Measurements from ENCODE around the gene CCNY. TPM values are rescaled to one million over a fixed set of nuclear protein-coding genes. Genes with fewer than 3 reads are reported as not detected.

Gene CCNY
- polyA plus RNA-seq, 1 donor: 55.2 TPM

DNA sequence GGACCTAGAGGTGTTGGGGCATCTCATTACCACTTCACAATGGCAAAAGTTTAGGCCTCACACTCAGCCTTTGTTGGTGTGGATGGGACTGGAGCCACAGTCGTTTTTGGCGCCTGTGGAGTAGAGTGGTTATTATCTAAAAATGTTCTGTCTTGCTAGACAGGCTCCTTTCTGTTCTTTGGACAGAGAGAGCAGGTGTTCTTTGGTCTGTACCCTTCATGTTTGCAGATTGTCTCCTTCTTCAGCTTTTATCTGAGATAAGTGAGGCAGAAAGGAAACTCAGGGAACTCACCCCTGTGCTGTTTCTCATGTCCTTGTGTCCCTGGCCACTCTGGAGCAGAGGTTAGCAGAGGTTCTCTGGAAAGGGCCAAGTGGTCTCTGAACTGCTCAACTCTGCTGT lies 103.7 kb downstream of the CCNY start:
- H3K4me1 ChIP-seq (ENCODE audit: control insufficient read depth, insufficient read depth, low read length): no peaks in the 10 kb centered on the region
- H3K9me3 ChIP-seq (ENCODE audit: control insufficient read depth, low read depth, low read length): peaks cover 39% of the 10 kb centered on the region
- no peak overlapping the region for H3K27ac ChIP-seq (ENCODE audit: low read length)
- DNase-seq: no peak
- peaks cover 3% of the 10 kb centered on the region for H3K36me3 ChIP-seq (ENCODE audit: control insufficient read depth, insufficient read depth, low read length)
- H3K4me3 ChIP-seq (ENCODE audit: low read length): no peak overlapping the region
- no CpG with 5 or more reads among the region's 2 CpGs for WGBS (ENCODE audit: insufficient coverage, low lambda C conversion rate)
- H3K27me3 ChIP-seq (ENCODE audit: control insufficient read depth, insufficient read depth, low read length): no peaks in the 10 kb centered on the region

DNA sequence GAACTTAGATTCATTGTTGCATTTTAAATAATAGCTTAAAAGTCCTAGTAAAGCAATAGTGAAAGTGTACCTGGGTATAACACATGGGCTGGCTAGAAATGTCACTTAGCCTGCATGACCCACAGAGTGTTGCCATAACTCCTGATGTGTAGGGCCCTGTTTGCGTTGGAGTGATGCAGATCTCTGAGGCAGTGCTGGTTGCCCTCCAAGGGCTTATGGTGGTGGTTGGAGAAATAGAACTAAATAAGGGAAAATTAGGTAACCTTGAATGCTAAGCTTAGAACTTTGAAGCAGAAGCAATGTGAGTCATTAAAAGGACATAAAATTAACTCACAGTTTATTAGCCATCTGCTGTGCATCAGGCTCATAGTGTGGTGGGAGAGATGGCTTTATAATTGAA lies 105.7 kb downstream of the CCNY start:
- Histone ChIP-seq H3K27me3 (ENCODE audit: control insufficient read depth, insufficient read depth, low read length) (no peaks in the 10 kb centered on the region), H3K9me3 (ENCODE audit: control insufficient read depth, low read depth, low read length) (peaks cover 36% of the 10 kb centered on the region), H3K27ac (ENCODE audit: low read length) (no peak overlapping the region), H3K4me3 (ENCODE audit: low read length) (no peak overlapping the region), H3K36me3 (ENCODE audit: control insufficient read depth, insufficient read depth, low read length) (peaks cover under 1% of the 10 kb centered on the region), H3K4me1 (ENCODE audit: control insufficient read depth, insufficient read depth, low read length) (no peaks in the 10 kb centered on the region)
- whole genome bisulfite sequencing (ENCODE audit: insufficient coverage, low lambda C conversion rate): no CpG with 5 or more reads among the region's 1 CpG
- no peak for DNase-seq

DNA sequence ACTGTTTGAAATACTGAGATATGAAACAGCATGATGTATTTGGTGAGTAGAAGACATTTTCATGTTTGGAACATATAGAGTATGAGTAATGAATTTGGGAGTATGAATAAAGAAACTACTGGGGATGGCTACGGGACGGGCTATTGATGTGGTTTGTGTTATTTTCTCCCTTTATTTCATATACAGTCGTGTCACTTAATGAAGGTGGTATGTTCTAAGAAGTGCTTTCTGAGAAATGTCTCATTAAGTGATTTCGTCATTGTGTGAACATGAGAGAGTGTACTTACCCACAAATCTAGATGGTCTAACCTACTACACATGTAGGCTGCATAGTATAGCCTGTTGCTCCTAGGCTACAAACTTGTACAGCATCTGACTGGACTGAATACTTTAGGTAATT lies 106.3 kb downstream of the CCNY start:
- Histone ChIP-seq H3K27me3 (ENCODE audit: control insufficient read depth, insufficient read depth, low read length) (no peaks in the 10 kb centered on the region), H3K27ac (ENCODE audit: low read length) (no peak overlapping the region)
- WGBS (ENCODE audit: insufficient coverage, low lambda C conversion rate): 100% methylated on average over 2 of the region's 4 CpGs

DNA sequence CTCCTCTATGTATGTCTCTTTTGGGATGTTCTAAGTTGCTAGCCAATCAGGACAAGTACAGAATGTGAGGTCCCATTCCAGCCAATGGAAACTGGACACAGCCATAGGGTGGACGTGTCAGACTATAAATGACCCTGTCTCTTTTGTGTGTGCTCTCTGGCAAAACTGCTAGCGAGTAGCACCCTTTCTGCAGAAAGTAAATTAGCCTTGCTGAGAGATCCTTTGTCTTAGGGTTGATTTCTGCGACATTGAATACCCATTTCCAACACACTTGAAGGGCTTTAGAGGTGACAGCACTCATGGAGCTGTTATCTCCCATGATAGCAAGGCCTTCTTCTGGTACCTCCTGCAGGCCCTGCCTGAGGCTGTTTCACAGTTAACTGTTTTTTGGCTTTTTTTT lies 107.5 kb downstream of the CCNY start:
- H3K4me1 ChIP-seq (ENCODE audit: control insufficient read depth, insufficient read depth, low read length): peaks cover 5% of the 10 kb centered on the region
- H3K9me3 ChIP-seq (ENCODE audit: control insufficient read depth, low read depth, low read length): peaks cover 22% of the 10 kb centered on the region
- no peak overlapping the region for H3K27ac ChIP-seq (ENCODE audit: low read length)
- H3K36me3 ChIP-seq (ENCODE audit: control insufficient read depth, insufficient read depth, low read length): no peaks in the 10 kb centered on the region
- no peaks in the 10 kb centered on the region for H3K27me3 ChIP-seq (ENCODE audit: control insufficient read depth, insufficient read depth, low read length)
- H3K4me3 ChIP-seq (ENCODE audit: low read length): no peak overlapping the region
- DNase-seq: no peak
- no CpG with 5 or more reads among the region's 3 CpGs for WGBS (ENCODE audit: insufficient coverage, low lambda C conversion rate)

More for the DNA sequence above, 106.3 kb downstream of the CCNY start:
- H3K4me1 ChIP-seq (ENCODE audit: control insufficient read depth, insufficient read depth, low read length): peaks cover 1% of the 10 kb centered on the region
- H3K4me3 ChIP-seq (ENCODE audit: low read length): no peak overlapping the region
- no peaks in the 10 kb centered on the region for H3K36me3 ChIP-seq (ENCODE audit: control insufficient read depth, insufficient read depth, low read length)
- peaks cover 32% of the 10 kb centered on the region for H3K9me3 ChIP-seq (ENCODE audit: control insufficient read depth, low read depth, low read length)
- no peak for DNase-seq

DNA sequence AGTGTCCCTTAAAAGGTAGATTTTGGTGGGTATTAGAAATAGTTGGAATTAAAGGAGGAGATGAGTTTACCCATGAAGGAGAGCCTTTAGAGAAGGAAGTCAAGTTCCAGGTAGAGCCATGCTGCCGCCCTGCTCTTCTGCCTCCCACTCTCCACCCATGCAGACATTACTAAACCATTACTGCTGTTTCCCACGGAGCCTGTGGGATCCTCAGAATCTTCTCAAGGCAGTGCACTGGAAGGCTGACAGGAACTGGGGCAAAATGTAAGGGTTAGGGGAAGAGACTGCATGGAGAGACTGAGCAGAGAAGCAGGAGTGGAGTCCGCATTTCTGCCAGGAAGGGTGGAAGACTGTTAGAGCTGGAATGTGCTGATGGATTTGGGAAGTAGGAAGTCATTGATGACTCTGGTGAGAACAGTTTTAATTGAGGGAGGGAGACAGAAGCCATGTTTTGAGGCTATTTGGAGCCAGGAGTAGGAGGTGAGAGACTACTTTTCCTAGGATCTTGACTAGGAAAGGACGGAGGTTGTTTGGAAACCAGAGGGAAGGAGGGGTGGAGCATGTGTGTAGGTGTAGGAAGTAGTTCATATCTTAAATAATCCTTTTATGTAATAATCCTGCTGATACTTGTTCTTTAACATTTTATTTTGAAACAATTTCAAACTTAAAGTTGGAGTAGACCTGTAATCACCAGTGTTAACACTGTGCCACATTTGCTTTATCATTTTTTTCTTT lies 109.0 kb downstream of the CCNY start:
- H3K27me3 ChIP-seq (ENCODE audit: control insufficient read depth, insufficient read depth, low read length): no peaks in the 10 kb centered on the region

DNA sequence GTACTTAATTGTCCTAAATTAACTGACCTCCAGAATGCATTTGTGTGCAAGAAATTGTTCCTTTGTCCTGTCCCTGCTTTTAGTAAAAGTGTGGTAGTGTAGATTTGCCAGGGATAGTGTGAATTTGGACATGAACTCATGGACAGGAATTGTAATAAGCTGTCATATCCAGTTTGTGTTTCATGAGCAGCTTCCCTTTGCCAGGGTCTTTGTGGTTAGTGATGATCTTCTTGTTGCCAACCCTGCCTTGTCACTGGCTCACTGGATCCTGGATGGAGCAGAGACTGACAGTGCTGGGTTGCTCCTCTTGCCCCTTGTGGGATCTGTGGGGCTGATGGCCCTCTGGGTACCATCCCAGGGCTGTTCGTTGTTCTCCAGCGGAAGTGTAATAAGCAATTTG lies 110.1 kb downstream of the CCNY start:
- no peaks in the 10 kb centered on the region for H3K36me3 ChIP-seq (ENCODE audit: control insufficient read depth, insufficient read depth, low read length)
- H3K4me3 ChIP-seq (ENCODE audit: low read length): no peak overlapping the region
- H3K27me3 ChIP-seq (ENCODE audit: control insufficient read depth, insufficient read depth, low read length): no peaks in the 10 kb centered on the region
- no peak for DNase-seq
- WGBS (ENCODE audit: insufficient coverage, low lambda C conversion rate): no CpG with 5 or more reads among the region's 2 CpGs
- H3K9me3 ChIP-seq (ENCODE audit: control insufficient read depth, low read depth, low read length): peaks cover 10% of the 10 kb centered on the region
- H3K4me1 ChIP-seq (ENCODE audit: control insufficient read depth, insufficient read depth, low read length): peaks cover 5% of the 10 kb centered on the region
- H3K27ac ChIP-seq (ENCODE audit: low read length): no peak overlapping the region

More for the DNA sequence above, 109.0 kb downstream of the CCNY start:
- Histone ChIP-seq H3K9me3 (ENCODE audit: control insufficient read depth, low read depth, low read length) (peaks cover 13% of the 10 kb centered on the region), H3K36me3 (ENCODE audit: control insufficient read depth, insufficient read depth, low read length) (no peaks in the 10 kb centered on the region), H3K27ac (ENCODE audit: low read length) (no peak overlapping the region), H3K4me1 (ENCODE audit: control insufficient read depth, insufficient read depth, low read length) (peaks cover 5% of the 10 kb centered on the region), H3K4me3 (ENCODE audit: low read length) (no peak overlapping the region)
- no CpG with 5 or more reads among the region's 4 CpGs for WGBS (ENCODE audit: insufficient coverage, low lambda C conversion rate)
- no peak for DNase-seq

GRCh38 chr10:35447693-35448407 lies 111.5 kb downstream of the CCNY start:
- H3K9me3 ChIP-seq (ENCODE audit: control insufficient read depth, low read depth, low read length): peaks cover 9% of the 10 kb centered on the region
- H3K27me3 ChIP-seq (ENCODE audit: control insufficient read depth, insufficient read depth, low read length): no peaks in the 10 kb centered on the region
- no peak overlapping the region for H3K27ac ChIP-seq (ENCODE audit: low read length)
- H3K4me1 ChIP-seq (ENCODE audit: control insufficient read depth, insufficient read depth, low read length): peaks cover 5% of the 10 kb centered on the region
- H3K36me3 ChIP-seq (ENCODE audit: control insufficient read depth, insufficient read depth, low read length): no peaks in the 10 kb centered on the region
- peak in 1 of 2 donors; percentile 43 for DNase-seq
- no peak overlapping the region for H3K4me3 ChIP-seq (ENCODE audit: low read length)
- WGBS (ENCODE audit: insufficient coverage, low lambda C conversion rate): no CpG with 5 or more reads among the region's 14 CpGs

- Histone ChIP-seq H3K9me3 (ENCODE audit: control insufficient read depth, low read depth, low read length) (peaks cover 6% of the 10 kb centered on the region), H3K36me3 (ENCODE audit: control insufficient read depth, insufficient read depth, low read length) (no peaks in the 10 kb centered on the region), H3K4me1 (ENCODE audit: control insufficient read depth, insufficient read depth, low read length) (peaks cover 5% of the 10 kb centered on the region), H3K27me3 (ENCODE audit: control insufficient read depth, insufficient read depth, low read length) (no peaks in the 10 kb centered on the region), H3K27ac (ENCODE audit: low read length) (no peak overlapping the region), H3K4me3 (ENCODE audit: low read length) (no peak overlapping the region)
- no peak for DNase-seq
- WGBS (ENCODE audit: insufficient coverage, low lambda C conversion rate): 100% methylated on average over 3 of the region's 11 CpGs
Observed at GRCh38 chr10:35448687-35449662, 112.7 kb downstream of the CCNY start.

- Histone ChIP-seq H3K4me1 (ENCODE audit: control insufficient read depth, insufficient read depth, low read length) (peaks cover 8% of the 10 kb centered on the region), H3K27me3 (ENCODE audit: control insufficient read depth, insufficient read depth, low read length) (no peaks in the 10 kb centered on the region), H3K36me3 (ENCODE audit: control insufficient read depth, insufficient read depth, low read length) (no peaks in the 10 kb centered on the region), H3K27ac (ENCODE audit: low read length) (no peak overlapping the region), H3K4me3 (ENCODE audit: low read length) (no peak overlapping the region), H3K9me3 (ENCODE audit: control insufficient read depth, low read depth, low read length) (no peaks in the 10 kb centered on the region)
- WGBS (ENCODE audit: insufficient coverage, low lambda C conversion rate): no CpG with 5 or more reads among the region's 5 CpGs
- no peak for DNase-seq
Observed at GRCh38 chr10:35449944-35450343, 113.6 kb downstream of the CCNY start.
